ENCODE data around the gene BSND.
A peak's percentile ranks its signal among the peaks of the same experiment; 100 is the strongest.

BSND gene

GRCh38 chr1:54998677-54999076 is at the start of gene BSND:
TSS of gene BSND (plus strand) at chr1:54998933. CDS start at chr1:54999187, 254 bp downstream.
- no peak for TF ChIP-seq CTCF (IDR thresholded peaks at IDR 0.05; ENCODE audit: borderline replicate concordance, insufficient read depth, low read depth, low read length)
- H3K4me3 ChIP-seq (ENCODE audit: low read depth, low read length), result no peak within 1 kb of the TSS

GRCh38 chr1:54949053-54949452 is 49.7 kb upstream of the BSND start:
- no peak overlapping the region for H3K4me3 ChIP-seq (ENCODE audit: low read depth, low read length)
- no peak for TF ChIP-seq CTCF (IDR thresholded peaks at IDR 0.05; ENCODE audit: borderline replicate concordance, insufficient read depth, low read depth, low read length)

- no peak for TF ChIP-seq CTCF (IDR thresholded peaks at IDR 0.05; ENCODE audit: borderline replicate concordance, insufficient read depth, low read depth, low read length)
- H3K4me3 ChIP-seq (ENCODE audit: low read depth, low read length), result no peak overlapping the region
These were observed 48.7 kb upstream of the BSND start for GRCh38 chr1:54950006-54950368.

- no peak overlapping the region for H3K4me3 ChIP-seq (ENCODE audit: low read depth, low read length)
These were observed 48.2 kb upstream of the BSND start for GRCh38 chr1:54950369-54951163.

GRCh38 chr1:54951810-54952226 is 46.9 kb upstream of the BSND start:
- no peak for TF ChIP-seq CTCF (IDR thresholded peaks at IDR 0.05; ENCODE audit: borderline replicate concordance, insufficient read depth, low read depth, low read length)

More at GRCh38 chr1:54950369-54951163, 48.2 kb upstream of the BSND start:
- peak; percentile 52 for TF ChIP-seq CTCF (IDR thresholded peaks at IDR 0.05; ENCODE audit: borderline replicate concordance, insufficient read depth, low read depth, low read length)

GRCh38 chr1:54952950-54953718 is 45.6 kb upstream of the BSND start:
- H3K4me3 ChIP-seq (ENCODE audit: low read depth, low read length), result no peak overlapping the region

More at GRCh38 chr1:54951810-54952226, 46.9 kb upstream of the BSND start:
- H3K4me3 ChIP-seq (ENCODE audit: low read depth, low read length), result no peak overlapping the region

More at GRCh38 chr1:54952950-54953718, 45.6 kb upstream of the BSND start:
- no peak for TF ChIP-seq CTCF (IDR thresholded peaks at IDR 0.05; ENCODE audit: borderline replicate concordance, insufficient read depth, low read depth, low read length)
